GM12891 (cell line): ENCODE measurements around the gene DAZAP1.

ENCODE experiments used
- POLR2A ChIP-seq: IDR thresholded peaks from 2 replicates; pipeline ENCODE4 v1.6.1; 2011; ENCODE audit warnings: low read depth, low read length, control low read depth
- POLR2AphosphoS5 ChIP-seq: IDR thresholded peaks from 2 replicates; pipeline ENCODE4 v1.6.1; 2011; ENCODE audit warnings: low read depth, low read length, control low read depth
- SPI1 ChIP-seq: IDR thresholded peaks from 2 replicates; pipeline ENCODE4 v1.6.1; 2011; ENCODE audit warnings: low read depth, low read length, control low read depth

GRCh38 chr19:1465191-1466016, 58.0 kb downstream of the DAZAP1 start:
- no peak for TF ChIP-seq POLR2A
- TF ChIP-seq POLR2AphosphoS5: no peak
- no peak for TF ChIP-seq SPI1
